HuH-7.5 (cell line): Measurements from ENCODE around the gene WDR31.
"Not testable (repeated sequence)": the region's sequence is repeated elsewhere in the genome, so short reads cannot be mapped to it uniquely, and the experiment has no call there.

Experiments used
- DNase-seq: peaks from one replicate; pipeline ENCODE4 v3.0.0; 2011; ENCODE audit warnings: low spot score

The WDR31 gene

GRCh38 chr9:113296247-113296646, 43.8 kb downstream of the WDR31 start:
- not testable (repeated sequence) for DNase-seq

GRCh38 chr9:113293285-113293878, 46.7 kb downstream of the WDR31 start:
- no peak for DNase-seq

- no peak for DNase-seq
Observed at GRCh38 chr9:113290052-113290607, 49.9 kb downstream of the WDR31 start.

DNA sequence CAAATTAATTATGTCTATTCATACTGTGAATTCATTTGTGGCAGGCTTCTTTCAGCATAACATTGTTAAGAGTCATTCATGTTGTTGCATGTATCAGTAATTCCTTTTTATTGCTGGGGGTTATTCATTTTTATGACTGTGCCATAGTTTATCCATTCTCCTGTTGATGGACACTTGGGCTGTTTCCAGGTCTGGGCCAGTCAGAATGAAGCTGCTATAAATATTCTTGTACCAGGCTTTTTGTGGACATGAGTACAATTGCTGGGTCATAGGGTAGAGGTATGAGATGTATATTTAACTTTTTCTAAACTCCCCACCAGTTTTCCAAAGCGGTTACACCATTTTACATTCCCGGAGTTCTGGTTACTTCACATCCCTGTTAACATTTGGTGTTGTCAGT, 51.0 kb downstream of the WDR31 start:
- DNase-seq: no peak

GRCh38 chr9:113281356-113281755, 58.7 kb downstream of the WDR31 start:
- no peak for DNase-seq

DNA sequence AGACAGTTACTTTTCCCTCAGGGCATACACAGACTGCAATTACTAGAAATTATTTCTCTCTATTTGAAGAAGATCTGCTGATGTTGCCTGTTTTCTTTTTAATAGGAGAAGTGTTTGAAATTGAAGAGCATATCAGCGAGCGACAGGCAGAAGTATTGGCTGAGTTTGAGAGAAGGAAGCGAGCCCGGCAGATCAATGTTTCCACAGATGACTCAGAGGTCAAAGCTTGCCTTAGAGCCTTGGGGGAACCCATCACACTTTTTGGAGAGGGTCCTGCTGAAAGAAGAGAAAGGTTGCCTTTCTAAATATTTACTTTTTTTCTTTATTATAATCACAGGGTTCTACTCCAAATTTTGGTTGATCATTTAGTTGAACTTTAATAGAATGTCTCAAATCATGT, 61.2 kb downstream of the WDR31 start:
- DNase-seq: no peak

DNA sequence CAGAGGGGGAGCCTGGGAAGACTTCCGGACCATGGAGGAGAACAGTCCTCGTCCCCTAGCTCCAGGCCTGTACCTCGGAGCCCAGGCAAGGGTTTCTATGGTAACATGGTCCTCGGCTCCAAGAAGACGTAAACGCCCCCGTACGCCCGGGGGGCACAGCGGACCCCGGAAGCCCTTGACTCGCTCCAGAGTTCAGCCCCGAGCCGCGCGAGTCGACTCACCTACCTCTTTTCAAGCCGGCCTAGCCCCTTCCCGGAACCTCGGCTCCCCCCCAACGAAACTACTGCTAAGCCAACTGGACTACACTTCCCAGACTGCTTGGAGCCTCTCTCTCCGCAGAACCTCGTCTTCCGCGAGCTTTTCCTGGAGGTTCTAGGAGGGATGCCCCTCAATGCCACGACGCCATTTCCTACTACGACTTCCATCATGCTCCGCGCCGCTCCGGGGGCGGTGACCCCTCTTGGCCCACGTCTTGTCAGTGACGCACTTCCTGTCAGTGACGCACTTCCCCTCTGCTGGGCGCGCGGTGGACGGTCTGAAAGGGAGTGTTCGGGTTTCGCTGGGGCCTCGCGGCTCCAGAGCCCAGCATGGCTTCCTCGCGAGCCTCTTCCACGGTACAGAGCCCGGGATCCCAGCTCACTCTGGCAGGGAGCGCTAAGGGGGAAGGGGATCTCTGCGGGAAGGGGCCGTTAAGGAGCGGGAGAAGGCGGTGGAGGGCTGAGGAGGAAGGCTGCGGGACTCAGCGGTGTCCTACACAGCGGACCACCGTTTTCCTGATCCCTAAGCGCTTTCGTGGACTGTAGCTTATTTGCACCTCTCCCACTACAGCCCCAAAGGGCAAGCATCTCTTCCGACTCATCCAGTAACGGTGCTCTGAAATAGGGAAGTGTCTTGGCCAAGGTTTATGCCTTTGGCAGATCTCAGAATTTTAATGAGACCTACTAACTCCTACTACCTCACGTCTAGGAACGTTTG, 64.6 kb downstream of the WDR31 start, which contains the start of the genes CDC26 and PRPF4:
Gene CDC26, minus strand, starts transcription at position 416 of the 975 bp plus-strand sequence. CDS start 3,065 bp downstream, outside the sequence.
Gene PRPF4, plus strand, starts transcription at position 502 of the 975 bp plus-strand sequence. Its CDS starts 86 bp downstream, at position 588.
- DNase-seq: peak; percentile 79

DNA sequence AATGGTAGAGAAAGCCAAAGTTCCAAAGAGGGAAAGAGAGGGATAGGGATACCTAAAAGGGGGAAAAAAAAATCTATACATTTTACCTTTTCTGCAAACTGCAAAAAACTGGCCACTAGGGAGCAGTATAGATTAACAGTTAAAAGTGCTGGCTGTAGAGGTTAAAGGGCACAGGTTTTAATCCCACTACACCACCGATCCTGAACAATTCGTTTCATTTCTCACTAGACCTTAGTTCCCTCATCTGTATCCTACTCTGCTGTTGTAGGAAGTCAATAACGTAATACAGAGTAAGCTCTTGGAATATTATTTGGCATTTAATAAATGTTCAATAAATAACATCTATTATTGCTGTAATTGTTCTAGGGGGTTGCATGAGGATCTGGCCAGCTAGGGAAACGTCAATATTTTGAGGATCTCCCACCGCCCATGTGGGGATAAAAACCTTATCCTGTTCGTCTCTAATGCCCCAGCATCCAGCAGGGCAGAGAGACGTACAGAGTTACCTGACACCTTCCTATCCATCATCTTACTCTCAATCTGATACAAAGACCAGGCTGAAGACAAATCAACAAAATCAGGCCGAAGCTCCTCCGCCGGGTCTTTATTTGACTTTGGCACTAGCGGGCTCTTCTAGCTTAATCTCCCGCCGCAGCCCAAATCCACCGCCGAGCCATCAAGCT, 65.5 kb downstream of the WDR31 start:
- peak; percentile 34 for DNase-seq

DNA sequence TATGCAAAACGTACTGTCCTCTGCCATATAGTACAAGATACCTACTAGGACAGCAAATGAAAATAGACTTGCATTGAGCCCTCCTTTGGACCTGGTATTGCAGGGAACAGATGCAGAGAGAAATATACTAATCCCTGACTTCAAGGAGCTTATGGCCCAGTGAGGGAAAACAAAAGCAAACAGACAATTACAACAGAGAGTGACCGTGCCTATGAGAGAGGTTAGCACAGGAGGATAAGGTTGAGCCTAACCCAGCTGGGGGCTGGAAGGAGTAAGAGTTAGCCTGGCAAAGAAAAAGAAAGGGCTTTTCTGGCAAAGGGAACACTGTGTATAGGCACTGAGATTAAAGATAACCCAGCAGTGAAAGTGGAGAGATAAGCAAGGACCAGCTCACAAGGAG, 70.2 kb downstream of the WDR31 start:
- no peak for DNase-seq

DNA sequence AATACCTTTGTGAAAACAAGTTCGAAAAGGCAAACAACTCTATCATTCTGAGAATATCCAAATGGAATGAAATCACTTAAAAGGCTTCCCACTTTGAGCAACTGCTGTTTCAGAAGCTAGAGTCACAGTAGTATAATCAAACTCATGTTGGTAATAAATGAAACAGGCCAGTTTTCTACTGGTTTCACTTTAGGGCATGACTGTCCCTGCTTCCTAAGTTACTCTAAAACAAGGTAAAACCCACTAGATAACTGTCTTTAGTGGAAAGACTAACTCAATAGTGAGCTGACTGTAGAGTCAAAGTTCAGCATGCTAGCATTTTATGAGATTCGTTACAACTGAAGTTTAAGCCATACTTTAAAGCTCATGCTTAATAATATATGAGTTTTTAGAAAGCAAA, 70.7 kb downstream of the WDR31 start:
- DNase-seq: no peak

GRCh38 chr9:113267911-113268566, 72.0 kb downstream of the WDR31 start:
- DNase-seq: no peak

- DNase-seq: no peak
Observed at GRCh38 chr9:113266174-113266573, 73.9 kb downstream of the WDR31 start.
